Gastrocnemius medialis (tissue), 4 donors: ENCODE data around the gene NIPBL.

Experiments
- CTCF ChIP-seq, 5 experiments: fragments of 450-650 bp in 3 of 5; fragments of 200-600 bp in 2 of 5; sonication (generic) in 2 of 5; IDR thresholded peaks in 4 of 5; conservative IDR thresholded peaks in 1 of 5; 1 replicate in 4 of 5; 2 replicates in 1 of 5; pipeline ENCODE4 v1.5.1; 2016 to 2019; ENCODE audit warnings: antibody characterized with exemption in 5 of 5, mild to moderate bottlenecking in 3 of 5, moderate library complexity in 3 of 5
- POLR2A ChIP-seq, 2 donors: fragments of 450-650 bp; IDR thresholded peaks; one replicate each; pipeline ENCODE4 v1.6.1; 2017; ENCODE audit warnings: antibody characterized with exemption in 2 of 2, mild to moderate bottlenecking in 2 of 2, moderate library complexity in 2 of 2

- TF ChIP-seq CTCF (IDR thresholded peaks at IDR 0.05 in 4 of 5, conservative IDR thresholded peaks at IDR 0.05 in 1 of 5) (no peak), POLR2A (IDR thresholded peaks at IDR 0.05) (no peak)
Observed at GRCh38 chr5:37071901-37072581, 195.5 kb downstream of the NIPBL start.
